ENCODE measurements around the gene AUP1. TPM values are rescaled to one million over a fixed set of nuclear protein-coding genes. Genes with fewer than 3 reads are reported as not detected.

Gene AUP1
- total RNA-seq, 1 donor from 2014 or later, result 117 TPM

DNA sequence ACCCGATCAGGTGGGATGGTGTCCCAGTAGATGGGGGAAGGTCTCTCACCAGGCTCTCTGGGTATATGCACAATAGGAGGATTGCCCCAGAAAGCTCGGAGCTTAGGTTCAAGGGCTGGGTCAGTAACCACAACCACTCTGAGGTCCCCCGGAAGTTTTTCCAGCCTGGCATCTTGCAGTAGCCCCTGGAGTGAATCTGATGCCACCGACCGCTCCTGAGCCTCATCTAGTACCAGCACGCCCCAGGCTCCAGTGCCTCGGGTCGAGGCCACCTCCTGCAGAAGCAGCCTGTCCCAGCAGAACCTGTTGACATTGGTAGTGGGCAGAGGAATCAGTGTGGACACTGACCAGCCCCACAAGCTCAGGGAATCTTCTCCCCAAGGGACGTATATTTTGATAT lies 5.5 kb downstream of the AUP1 start:
- Mint-ChIP-seq H3K27me3 (ENCODE audit: unreplicated experiment) (peaks cover 17% of the 10 kb centered on the region), H3K4me3 (ENCODE audit: unreplicated experiment) (no peak overlapping the region), H3K36me3 (ENCODE audit: low read depth, unreplicated experiment) (peaks cover 30% of the 10 kb centered on the region), H3K4me1 (ENCODE audit: unreplicated experiment) (peaks cover 19% of the 10 kb centered on the region), H3K9me3 (ENCODE audit: unreplicated experiment) (no peaks in the 10 kb centered on the region), H3K27ac (ENCODE audit: unreplicated experiment) (no peak overlapping the region)
- DNase-seq (ENCODE audit: low spot score), result no peak
- TF ChIP-seq, protein P1, sequence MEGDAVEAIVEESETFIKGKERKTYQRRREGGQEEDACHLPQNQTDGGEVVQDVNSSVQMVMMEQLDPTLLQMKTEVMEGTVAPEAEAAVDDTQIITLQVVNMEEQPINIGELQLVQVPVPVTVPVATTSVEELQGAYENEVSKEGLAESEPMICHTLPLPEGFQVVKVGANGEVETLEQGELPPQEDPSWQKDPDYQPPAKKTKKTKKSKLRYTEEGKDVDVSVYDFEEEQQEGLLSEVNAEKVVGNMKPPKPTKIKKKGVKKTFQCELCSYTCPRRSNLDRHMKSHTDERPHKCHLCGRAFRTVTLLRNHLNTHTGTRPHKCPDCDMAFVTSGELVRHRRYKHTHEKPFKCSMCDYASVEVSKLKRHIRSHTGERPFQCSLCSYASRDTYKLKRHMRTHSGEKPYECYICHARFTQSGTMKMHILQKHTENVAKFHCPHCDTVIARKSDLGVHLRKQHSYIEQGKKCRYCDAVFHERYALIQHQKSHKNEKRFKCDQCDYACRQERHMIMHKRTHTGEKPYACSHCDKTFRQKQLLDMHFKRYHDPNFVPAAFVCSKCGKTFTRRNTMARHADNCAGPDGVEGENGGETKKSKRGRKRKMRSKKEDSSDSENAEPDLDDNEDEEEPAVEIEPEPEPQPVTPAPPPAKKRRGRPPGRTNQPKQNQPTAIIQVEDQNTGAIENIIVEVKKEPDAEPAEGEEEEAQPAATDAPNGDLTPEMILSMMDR (IDR thresholded peaks at IDR 0.05; ENCODE audit: unreplicated experiment), result no peak

DNA sequence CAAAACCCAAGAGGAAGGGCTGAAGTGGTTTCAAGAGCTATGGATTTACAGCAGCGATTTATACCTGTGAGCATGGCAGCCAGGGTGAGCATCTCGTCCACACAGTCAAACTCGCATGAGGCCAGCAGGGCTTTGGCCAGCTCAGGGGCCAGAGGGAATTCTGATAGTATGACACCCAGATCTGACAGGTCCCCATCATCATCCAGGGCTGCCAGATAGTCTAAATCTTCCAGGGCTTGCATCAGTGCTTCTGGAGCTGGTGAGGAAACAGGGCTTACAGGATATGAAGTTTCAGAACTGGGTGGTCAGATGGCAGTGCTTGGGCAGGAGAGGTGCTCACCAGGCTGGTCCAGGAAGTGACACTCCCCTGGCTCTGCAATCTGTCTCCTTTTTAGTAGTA lies 7.0 kb downstream of the AUP1 start:
- peaks cover 10% of the 10 kb centered on the region for H3K4me1 Mint-ChIP-seq (ENCODE audit: unreplicated experiment)
- H3K27ac Mint-ChIP-seq (ENCODE audit: unreplicated experiment), result no peak overlapping the region
- no peak overlapping the region for H3K4me3 Mint-ChIP-seq (ENCODE audit: unreplicated experiment)
- peaks cover 15% of the 10 kb centered on the region for H3K27me3 Mint-ChIP-seq (ENCODE audit: unreplicated experiment)
- no peaks in the 10 kb centered on the region for H3K9me3 Mint-ChIP-seq (ENCODE audit: unreplicated experiment)
- H3K36me3 Mint-ChIP-seq (ENCODE audit: low read depth, unreplicated experiment), result peaks cover 24% of the 10 kb centered on the region
- TF ChIP-seq, protein P1 (IDR thresholded peaks at IDR 0.05; ENCODE audit: unreplicated experiment), result no peak
- no peak for DNase-seq (ENCODE audit: low spot score)

DNA sequence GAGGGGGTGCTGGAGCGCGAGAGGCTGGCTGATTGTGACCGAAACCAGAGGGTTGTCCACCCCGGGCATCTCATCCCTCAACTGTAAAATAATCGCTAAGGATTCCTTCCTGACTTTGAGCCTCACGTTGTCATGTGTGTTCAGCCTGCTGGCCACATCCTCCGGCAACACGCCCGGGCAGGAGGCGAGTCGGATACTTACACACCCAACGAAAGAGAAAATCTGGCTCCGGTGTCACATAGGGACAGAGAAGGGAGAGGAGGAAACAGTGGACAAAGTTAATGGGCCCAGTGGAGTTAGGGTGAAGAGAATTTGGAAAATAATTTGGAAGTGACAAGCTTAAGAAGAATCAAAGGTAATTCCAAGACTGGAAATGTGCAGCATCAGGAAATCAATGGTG lies 12.9 kb downstream of the AUP1 start:
- H3K27ac Mint-ChIP-seq (ENCODE audit: unreplicated experiment), result no peak overlapping the region
- peaks cover 15% of the 10 kb centered on the region for H3K4me1 Mint-ChIP-seq (ENCODE audit: unreplicated experiment)
- H3K36me3 Mint-ChIP-seq (ENCODE audit: low read depth, unreplicated experiment), result peaks cover 16% of the 10 kb centered on the region
- DNase-seq (ENCODE audit: low spot score), result no peak
- H3K27me3 Mint-ChIP-seq (ENCODE audit: unreplicated experiment), result peaks cover 40% of the 10 kb centered on the region
- peaks cover 5% of the 10 kb centered on the region for H3K9me3 Mint-ChIP-seq (ENCODE audit: unreplicated experiment)
- peak overlapping the region; percentile 62 for H3K4me3 Mint-ChIP-seq (ENCODE audit: unreplicated experiment)
- TF ChIP-seq, protein P1 (IDR thresholded peaks at IDR 0.05; ENCODE audit: unreplicated experiment), result no peak

DNA sequence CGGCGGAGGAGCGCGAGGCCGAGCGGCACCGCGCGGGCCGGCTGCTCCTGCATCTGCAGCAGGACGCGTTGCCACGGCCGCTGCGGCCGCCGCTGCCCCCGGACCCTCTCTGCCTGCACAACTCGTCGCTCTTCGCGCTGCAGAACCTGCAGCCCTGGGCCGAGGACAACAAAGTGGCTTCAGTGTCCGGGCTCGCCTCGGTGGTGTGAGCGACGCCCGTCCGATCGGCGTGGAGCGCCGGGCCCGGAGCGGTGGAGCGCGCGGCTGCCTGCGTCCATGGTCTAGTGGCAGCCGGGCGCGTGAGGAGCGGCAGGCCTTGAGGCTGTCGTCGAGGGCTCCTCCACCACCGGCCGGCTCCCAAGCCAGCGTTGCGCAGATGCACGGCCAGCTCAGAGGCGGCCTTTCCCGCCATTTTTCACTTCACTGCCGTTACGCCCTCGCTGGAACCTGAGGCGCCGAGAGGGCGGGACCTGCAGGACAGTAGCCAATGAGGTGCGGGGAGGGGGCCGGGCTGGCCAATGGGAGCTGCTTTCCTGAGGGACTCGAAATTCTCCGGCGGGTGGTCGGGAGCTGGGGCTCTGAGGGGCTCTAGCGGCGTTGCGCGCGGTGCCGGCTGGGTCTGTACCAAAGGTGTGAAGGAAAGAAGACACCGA lies 13.4 kb downstream of the AUP1 start:
- peaks cover 16% of the 10 kb centered on the region for H3K36me3 Mint-ChIP-seq (ENCODE audit: low read depth, unreplicated experiment)
- peaks cover 5% of the 10 kb centered on the region for H3K9me3 Mint-ChIP-seq (ENCODE audit: unreplicated experiment)
- H3K4me3 Mint-ChIP-seq (ENCODE audit: unreplicated experiment), result peak overlapping the region; percentile 62
- H3K27me3 Mint-ChIP-seq (ENCODE audit: unreplicated experiment), result peaks cover 41% of the 10 kb centered on the region
- peak; percentile 74 for DNase-seq (ENCODE audit: low spot score)
- H3K4me1 Mint-ChIP-seq (ENCODE audit: unreplicated experiment), result peaks cover 15% of the 10 kb centered on the region
- no peak overlapping the region for H3K27ac Mint-ChIP-seq (ENCODE audit: unreplicated experiment)
- TF ChIP-seq, protein P1 (IDR thresholded peaks at IDR 0.05; ENCODE audit: unreplicated experiment), result no peak

DNA sequence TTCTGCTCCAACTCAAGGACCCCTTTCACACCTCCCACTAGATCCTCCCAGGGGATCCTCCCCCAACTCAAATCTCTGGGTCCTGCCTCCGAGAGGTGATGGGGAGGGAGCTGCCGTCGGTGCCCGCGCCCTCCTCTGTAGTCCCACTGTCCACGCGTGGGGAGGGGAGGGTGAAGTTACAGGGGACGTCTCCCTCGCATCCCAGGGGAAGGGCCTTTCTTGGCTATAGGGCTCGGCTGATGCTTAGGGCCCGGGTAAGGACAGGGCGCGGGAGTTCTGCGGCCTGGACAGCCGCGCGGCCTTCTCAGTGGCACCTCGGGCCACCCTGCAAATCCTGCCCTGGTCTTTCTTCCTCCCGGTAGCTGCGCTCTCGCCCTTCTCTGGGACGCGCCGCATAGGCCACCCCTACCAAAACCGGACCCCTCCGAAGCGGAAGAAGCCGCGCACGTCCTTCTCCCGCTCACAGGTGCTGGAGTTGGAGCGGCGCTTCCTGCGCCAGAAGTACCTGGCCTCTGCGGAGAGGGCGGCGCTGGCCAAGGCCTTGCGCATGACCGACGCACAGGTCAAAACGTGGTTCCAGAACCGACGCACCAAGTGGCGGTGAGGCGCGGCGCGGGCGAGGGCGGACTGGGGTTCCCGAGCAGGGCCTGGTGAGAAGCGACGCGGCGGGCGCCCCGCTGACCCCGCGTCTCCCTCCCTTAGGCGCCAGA lies 14.1 kb downstream of the AUP1 start:
- H3K36me3 Mint-ChIP-seq (ENCODE audit: low read depth, unreplicated experiment), result peaks cover 16% of the 10 kb centered on the region
- H3K27ac Mint-ChIP-seq (ENCODE audit: unreplicated experiment), result no peak overlapping the region
- no peak for DNase-seq (ENCODE audit: low spot score)
- H3K27me3 Mint-ChIP-seq (ENCODE audit: unreplicated experiment), result peaks cover 46% of the 10 kb centered on the region
- no peak overlapping the region for H3K4me3 Mint-ChIP-seq (ENCODE audit: unreplicated experiment)
- peaks cover 5% of the 10 kb centered on the region for H3K9me3 Mint-ChIP-seq (ENCODE audit: unreplicated experiment)
- TF ChIP-seq, protein P1 (IDR thresholded peaks at IDR 0.05; ENCODE audit: unreplicated experiment), result no peak
- peaks cover 18% of the 10 kb centered on the region for H3K4me1 Mint-ChIP-seq (ENCODE audit: unreplicated experiment)
